Measurements from ENCODE around the gene LARGE1.

Gene LARGE1

GRCh38 chr22:33247758-33248157, 672.5 kb downstream of the LARGE1 start:
- H3K4me3 ChIP-seq (ENCODE audit: low read depth, low read length) = no peak overlapping the region
- no peak for TF ChIP-seq CTCF (IDR thresholded peaks at IDR 0.05; ENCODE audit: low read depth, low read length)

GRCh38 chr22:33242078-33242477, 678.2 kb downstream of the LARGE1 start:
- no peak for TF ChIP-seq CTCF (IDR thresholded peaks at IDR 0.05; ENCODE audit: low read depth, low read length)
- no peak overlapping the region for H3K4me3 ChIP-seq (ENCODE audit: low read depth, low read length)

GRCh38 chr22:33240888-33241475, 679.3 kb downstream of the LARGE1 start:
- H3K4me3 ChIP-seq (ENCODE audit: low read depth, low read length) = no peak overlapping the region
- TF ChIP-seq CTCF (IDR thresholded peaks at IDR 0.05; ENCODE audit: low read depth, low read length) = no peak

- TF ChIP-seq CTCF (IDR thresholded peaks at IDR 0.05; ENCODE audit: low read depth, low read length) = no peak
- no peak overlapping the region for H3K4me3 ChIP-seq (ENCODE audit: low read depth, low read length)
Observed at GRCh38 chr22:33232071-33232470, 688.2 kb downstream of the LARGE1 start.

GRCh38 chr22:33227791-33228190, 692.5 kb downstream of the LARGE1 start:
- no peak overlapping the region for H3K4me3 ChIP-seq (ENCODE audit: low read depth, low read length)
- TF ChIP-seq CTCF (IDR thresholded peaks at IDR 0.05; ENCODE audit: low read depth, low read length) = no peak

GRCh38 chr22:33224841-33225240, 695.4 kb downstream of the LARGE1 start:
- H3K4me3 ChIP-seq (ENCODE audit: low read depth, low read length) = no peak overlapping the region
- no peak for TF ChIP-seq CTCF (IDR thresholded peaks at IDR 0.05; ENCODE audit: low read depth, low read length)
